A673 (cell line): Measurements from ENCODE around the gene HAS3. TPM values are rescaled to one million over a fixed set of nuclear protein-coding genes. Genes with fewer than 3 reads are reported as not detected.

Source experiments
- BruUV-seq: library from RNA; stranded (reverse); fragments of 400-500 nt; replicated peaks from 2 replicates; lab custom pipeline; 2021; lab: Mats Ljungman, UMichigan
- CTCF ChIA-PET: fragments of 300-600 bp; sonication (Branson Sonifier 250); formaldehyde crosslinking; loops from one replicate; lab custom pipeline; 2022; ENCODE audit warnings: antibody characterized with exemption; lab: Charles Lee
- POLR2A ChIA-PET: fragments of 300-600 bp; sonication (Branson Sonifier 250); formaldehyde crosslinking; loops from one replicate; lab custom pipeline; 2022; ENCODE audit warnings: antibody characterized with exemption; ENCODE audit not compliant: low non-redundant PET; lab: Charles Lee
- DNase-seq: peaks from one replicate; pipeline ENCODE4 v3.0.0-alpha.2; 2015; ENCODE audit warnings: low spot score
- H3K27ac ChIP-seq: fragments of 200-600 bp; sonication (generic); 2 replicates; pipeline ENCODE4 v1.5.1; 2016; ENCODE audit warnings: mixed run types, low read depth, mild to moderate bottlenecking, mixed read lengths, antibody characterized with exemption, low read length; ENCODE audit not compliant: poor library complexity, severe bottlenecking
- H3K27me3 ChIP-seq: fragments of 200-600 bp; sonication (generic); replicated peaks from 2 replicates; pipeline ENCODE4 v1.6.1; 2017; ENCODE audit warnings: mixed run types, low read depth, mild to moderate bottlenecking, mixed read lengths, antibody characterized with exemption, low read length; ENCODE audit not compliant: insufficient read depth, poor library complexity
- H3K36me3 ChIP-seq: fragments of 200-600 bp; sonication (generic); 2 replicates; pipeline ENCODE4 v1.6.1; 2016; ENCODE audit warnings: mixed run types, mild to moderate bottlenecking, mixed read lengths, antibody characterized with exemption, low read length; ENCODE audit not compliant: insufficient read depth, poor library complexity, severe bottlenecking
- H3K4me1 ChIP-seq: fragments of 200-600 bp; sonication (generic); 2 replicates; pipeline ENCODE4 v1.6.1; 2017; ENCODE audit warnings: mixed run types, mild to moderate bottlenecking, mixed read lengths, antibody characterized with exemption, low read length; ENCODE audit not compliant: insufficient read depth, poor library complexity, severe bottlenecking
- H3K4me3 ChIP-seq: fragments of 200-600 bp; sonication (generic); 2 replicates; pipeline ENCODE4 v1.5.1; 2016; ENCODE audit warnings: low read depth, mixed run types, mild to moderate bottlenecking, mixed read lengths, low read length; ENCODE audit not compliant: poor library complexity, severe bottlenecking
- H3K9me3 ChIP-seq: fragments of 200-600 bp; sonication (generic); 2 replicates; pipeline ENCODE4 v1.6.1; 2016; ENCODE audit warnings: mixed run types, low read depth, mild to moderate bottlenecking, mixed read lengths, antibody characterized with exemption, low read length; ENCODE audit not compliant: poor library complexity, severe bottlenecking
- CTCF ChIP-seq: fragments of 300-800, 200-600 bp; sonication (generic); conservative IDR thresholded peaks from 2 replicates; pipeline ENCODE4 v1.5.1; 2017; ENCODE audit warnings: low read depth, mild to moderate bottlenecking, antibody characterized with exemption, low read length, moderate library complexity, mixed read lengths
- EZH2 ChIP-seq: fragments of 200-600 bp; sonication (generic); IDR thresholded peaks from 2 replicates; pipeline ENCODE4 v1.6.1; 2017; ENCODE audit warnings: borderline replicate concordance, low read depth, mild to moderate bottlenecking, mixed read lengths, antibody characterized with exemption, low read length; ENCODE audit not compliant: poor library complexity, severe bottlenecking
- intact Hi-C: fragments of 100-400 bp; cut with micrococcal nuclease; formaldehyde crosslinking; loops from one replicate; pipeline ENCODE4 v1.10.0; 2022; ENCODE audit not compliant: unreplicated experiment
- total RNA-seq: library from RNA; stranded (reverse); gene quantifications from 2 replicates; pipeline ENCODE4 v1.2.3, GENCODE V29; 2021

The HAS3 gene
- total RNA-seq, 1 experiment from 2014 or later: 0.49 TPM

GRCh38 chr16:69111876-69112230 is 6.4 kb downstream of the HAS3 start:
- no TSS peak for BruUV-seq
- ChIA-PET POLR2A (no interaction called here), CTCF (interaction anchor here (0.6 kb wide), 1 partner anchor 492 kb away, joined by 11 read pairs; no protein-coding TSS in a partner anchor)
- H3K9me3 ChIP-seq: no peaks in the 10 kb centered on the region
- no peak overlapping the region for H3K27ac ChIP-seq
- H3K4me3 ChIP-seq: no peak overlapping the region
- TF ChIP-seq EZH2 (no peak), CTCF (no peak)
- H3K4me1 ChIP-seq: peaks cover 5% of the 10 kb centered on the region
- H3K27me3 ChIP-seq: no peaks in the 10 kb centered on the region
- peaks cover 4% of the 10 kb centered on the region for H3K36me3 ChIP-seq
- intact Hi-C loops: no loop called here
- DNase-seq: no peak

- no TSS peak for BruUV-seq
- intact Hi-C loops: no loop called here
- no peak for TF ChIP-seq EZH2
- peak; percentile 95 for TF ChIP-seq CTCF
- Histone ChIP-seq H3K4me1 (no peaks in the 10 kb centered on the region), H3K9me3 (no peaks in the 10 kb centered on the region), H3K27ac (no peak overlapping the region), H3K4me3 (no peak overlapping the region), H3K36me3 (peaks cover 11% of the 10 kb centered on the region), H3K27me3 (no peaks in the 10 kb centered on the region)
- peak; percentile 48 for DNase-seq
- CTCF ChIA-PET: interaction anchor here (0.6 to 1.0 kb wide), 4 partner anchors 11 to 492 kb away, joined by 3 to 11 read pairs (median 6); no protein-coding TSS in a partner anchor
- POLR2A ChIA-PET: no interaction called here
These were observed 7.1 kb downstream of the HAS3 start for GRCh38 chr16:69112285-69113129.

GRCh38 chr16:69113216-69113615 is 7.8 kb downstream of the HAS3 start:
- Histone ChIP-seq H3K4me1 (no peaks in the 10 kb centered on the region), H3K36me3 (peaks cover 18% of the 10 kb centered on the region), H3K9me3 (no peaks in the 10 kb centered on the region), H3K27me3 (no peaks in the 10 kb centered on the region), H3K27ac (no peak overlapping the region), H3K4me3 (no peak overlapping the region)
- POLR2A ChIA-PET: no interaction called here
- CTCF ChIA-PET: interaction anchor here (0.8 to 1.0 kb wide), 2 partner anchors 11 to 147 kb away, joined by 3 to 10 read pairs; no protein-coding TSS in a partner anchor
- no peak for DNase-seq
- no TSS peak for BruUV-seq
- intact Hi-C loops: no loop called here
- TF ChIP-seq EZH2: no peak
- no peak for TF ChIP-seq CTCF
